Thoracic aorta (tissue), 2 donors: Measurements from ENCODE around the gene RAB35. TPM values are rescaled to one million over a fixed set of nuclear protein-coding genes. Genes with fewer than 3 reads are reported as not detected.

Source experiments
- ATAC-seq: fragments of 150-250 bp; one replicate; pipeline ENCODE4 v1.8.0; 2017; ENCODE audit warnings: low read depth; ENCODE audit not compliant: insufficient number of reproducible peaks, low FRiP score
- DNase-seq: peaks from one replicate; pipeline ENCODE4 v3.0.0-alpha.2; 2020; ENCODE audit warnings: low spot score
- H3K27ac ChIP-seq, 2 donors: fragments of 200-600 bp; sonication (generic); 1 replicate in 1 of 2; 2 replicates in 1 of 2; pipeline ENCODE4 v1.5.1; 2016; ENCODE audit warnings: mild to moderate bottlenecking in 2 of 2, moderate library complexity in 2 of 2
- H3K27me3 ChIP-seq: fragments of 200-600 bp; sonication (generic); replicated peaks from 2 replicates; pipeline ENCODE4 v1.6.0; 2016; ENCODE audit warnings: mild to moderate bottlenecking; ENCODE audit not compliant: insufficient read depth
- H3K36me3 ChIP-seq: fragments of 200-600 bp; sonication (generic); one replicate; pipeline ENCODE4 v1.5.1; 2016
- H3K4me1 ChIP-seq, 2 donors: fragments of 200-600 bp; sonication (generic); 1 replicate in 1 of 2; 2 replicates in 1 of 2; pipeline versions ENCODE4 v1.5.1 to v1.6.0; 2016; ENCODE audit warnings: low read depth in 2 of 2, mild to moderate bottlenecking in 1 of 2; ENCODE audit not compliant: control insufficient read depth in 1 of 2
- H3K4me3 ChIP-seq: fragments of 200-600 bp; sonication (generic); 2 replicates; pipeline ENCODE4 v1.5.1; 2016; ENCODE audit warnings: mild to moderate bottlenecking
- H3K9me3 ChIP-seq: fragments of 200-600 bp; sonication (generic); 2 replicates; pipeline ENCODE4 v1.5.1; 2016
- CTCF ChIP-seq: fragments of 200-600 bp; sonication (generic); IDR thresholded peaks from one replicate; pipeline ENCODE4 v1.5.1; 2019; ENCODE audit warnings: antibody characterized with exemption
- total RNA-seq, 2 donors: library from RNA; depleted of rRNA; stranded (reverse); fragments of >200 nt; gene quantifications; one replicate each; pipeline versions ENCODE4 v1.1.0 to v1.2.3, GENCODE V29; 2016

RAB35 gene
- total RNA-seq, 2 donors from 2014 or later, result 23.2 to 30.3 TPM

DNA sequence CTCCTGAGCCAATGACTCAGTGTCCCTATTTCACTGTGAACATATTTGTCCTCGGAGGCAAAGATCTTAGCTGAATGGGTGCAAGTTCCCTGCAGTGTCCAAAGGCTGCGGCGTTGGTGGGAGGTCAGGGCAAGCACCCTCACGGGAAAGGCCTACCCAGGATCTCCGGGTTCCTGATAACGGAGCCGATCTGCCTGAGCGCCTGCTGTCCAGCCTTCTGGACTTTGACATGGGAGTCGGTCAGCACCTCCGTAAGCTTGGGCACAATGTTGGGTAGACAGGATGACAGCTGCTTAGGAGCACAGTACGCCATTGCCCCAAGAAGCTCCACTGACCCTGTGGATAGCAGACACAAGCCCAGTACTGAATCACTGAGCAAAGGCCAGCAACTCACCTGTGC is 31.5 kb upstream of the RAB35 start:
- ATAC-seq (no peak), DNase-seq (no peak)
- no peak for TF ChIP-seq CTCF
- Histone ChIP-seq H3K27ac (no peak overlapping the region), H3K4me1 (no peaks in the 10 kb centered on the region), H3K9me3 (no peaks in the 10 kb centered on the region), H3K27me3 (no peaks in the 10 kb centered on the region), H3K4me3 (no peak overlapping the region), H3K36me3 (peaks cover 81% of the 10 kb centered on the region)

GRCh38 chr12:120145164-120145563 is 28.6 kb upstream of the RAB35 start:
- Histone ChIP-seq H3K9me3 (no peaks in the 10 kb centered on the region), H3K36me3 (peaks cover 88% of the 10 kb centered on the region), H3K27ac (no peak overlapping the region), H3K4me3 (no peak overlapping the region), H3K4me1 (no peaks in the 10 kb centered on the region), H3K27me3 (no peaks in the 10 kb centered on the region)
- no peak for ATAC-seq
- TF ChIP-seq CTCF, result no peak
- DNase-seq, result no peak

DNA sequence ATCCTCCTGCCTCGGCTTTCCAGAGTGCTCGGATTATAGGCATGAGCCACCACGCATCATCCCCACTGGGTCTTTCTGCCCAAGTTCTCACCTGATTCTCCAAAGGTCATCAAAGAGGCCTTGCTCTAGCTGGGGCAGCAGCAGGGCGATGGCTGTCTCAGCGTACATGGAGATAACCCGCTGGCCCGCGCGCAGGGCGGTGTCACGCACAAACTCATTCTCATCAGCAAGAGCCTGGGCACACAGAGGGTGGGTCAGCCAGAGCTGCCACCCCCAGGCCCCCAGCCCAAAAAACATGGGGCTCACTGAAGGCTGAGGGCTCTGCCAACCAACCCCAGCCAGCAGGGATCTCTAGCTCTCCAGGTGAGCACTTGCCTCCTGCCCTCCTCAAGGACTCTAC is 27.7 kb upstream of the RAB35 start:
- ATAC-seq, result no peak
- no peak for DNase-seq
- no peak overlapping the region for H3K27ac ChIP-seq
- no peak overlapping the region for H3K4me3 ChIP-seq
- no peaks in the 10 kb centered on the region for H3K27me3 ChIP-seq
- peaks cover 87% of the 10 kb centered on the region for H3K36me3 ChIP-seq
- H3K9me3 ChIP-seq, result no peaks in the 10 kb centered on the region
- no peak for TF ChIP-seq CTCF
- no peaks in the 10 kb centered on the region for H3K4me1 ChIP-seq

DNA sequence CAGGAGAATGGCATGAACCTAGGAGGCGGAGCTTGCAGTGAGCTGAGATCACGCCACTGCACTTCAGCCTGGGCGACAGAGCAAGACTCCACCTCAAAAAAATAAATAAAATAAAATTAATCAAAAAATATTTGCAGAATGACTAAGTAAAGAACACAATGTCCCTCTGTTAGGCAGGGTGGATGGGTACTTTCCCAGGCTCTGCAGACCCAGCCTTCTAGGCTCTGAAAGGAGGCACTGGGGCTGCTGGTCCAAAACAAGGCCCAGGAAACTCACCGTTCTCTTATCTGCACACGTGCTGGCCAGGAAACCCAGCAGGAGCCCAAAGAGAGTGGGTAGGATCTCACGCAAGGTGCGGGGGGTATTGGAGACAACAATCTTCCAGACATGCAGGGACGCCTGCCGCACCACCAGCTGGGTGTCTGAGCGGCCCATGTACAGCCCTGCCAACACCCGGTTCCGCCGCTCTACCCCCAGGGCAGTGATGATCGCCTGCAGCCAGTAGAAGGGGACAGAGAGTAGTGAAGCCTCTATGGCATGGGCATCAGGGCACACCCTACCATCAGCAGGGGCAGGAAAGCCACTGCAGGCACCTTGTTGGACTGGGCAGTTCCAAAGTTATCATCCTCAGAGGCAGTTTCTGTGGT is 25.8 kb upstream of the RAB35 start:
- H3K36me3 ChIP-seq, result peaks cover 86% of the 10 kb centered on the region
- no peaks in the 10 kb centered on the region for H3K27me3 ChIP-seq
- no peak for TF ChIP-seq CTCF
- H3K27ac ChIP-seq, result no peak overlapping the region
- ATAC-seq (no peak), DNase-seq (no peak)
- H3K9me3 ChIP-seq, result no peaks in the 10 kb centered on the region
- no peaks in the 10 kb centered on the region for H3K4me1 ChIP-seq
- H3K4me3 ChIP-seq, result no peak overlapping the region

GRCh38 chr12:120141336-120141735 is 24.8 kb upstream of the RAB35 start:
- Histone ChIP-seq H3K36me3 (peaks cover 86% of the 10 kb centered on the region), H3K4me3 (no peak overlapping the region), H3K27ac (no peak overlapping the region), H3K9me3 (no peaks in the 10 kb centered on the region), H3K27me3 (no peaks in the 10 kb centered on the region), H3K4me1 (no peaks in the 10 kb centered on the region)
- TF ChIP-seq CTCF, result no peak
- no peak for ATAC-seq
- DNase-seq, result no peak
